HFF-Myc (cell line): ENCODE results near the gene BMPR1B.

Experiments used
- DNase-seq: peaks from one replicate; pipeline ENCODE4 v3.0.0-alpha.2; 2011; ENCODE audit warnings: low read depth; ENCODE audit errors: extremely low read depth
- H3K4me3 ChIP-seq: replicated peaks from 2 replicates; pipeline ENCODE4 v1.5.1; 2011; ENCODE audit warnings: low read depth, mild to moderate bottlenecking, control low read depth, low read length
- TF ChIP-seq, protein P1 (sequence below): IDR thresholded peaks from 2 replicates; pipeline ENCODE4 v1.5.1; 2012; ENCODE audit warnings: mild to moderate bottlenecking, low read depth, low read length, control low read depth; ENCODE audit errors: missing control alignments

Gene BMPR1B

DNA sequence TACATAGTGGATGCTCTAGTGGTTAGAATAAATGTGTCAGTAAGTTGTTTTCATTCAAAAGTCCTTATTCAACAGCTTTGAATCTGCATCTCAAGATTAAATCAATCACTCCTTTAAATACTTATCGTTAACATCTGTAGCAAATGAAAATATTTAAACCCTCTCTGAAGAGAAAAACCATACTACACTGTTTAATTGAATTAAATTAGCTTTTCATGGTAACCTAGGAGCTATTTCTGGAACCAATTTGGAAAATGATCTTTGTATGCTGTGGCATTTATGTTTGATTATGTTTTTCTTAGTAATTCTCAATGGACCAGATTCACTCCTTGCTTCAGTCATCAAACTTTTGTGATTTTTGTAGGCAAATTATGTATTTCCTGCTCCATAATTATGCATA lies 9.7 kb downstream of the BMPR1B start:
- no peak for DNase-seq
- no peak overlapping the region for H3K4me3 ChIP-seq
- TF ChIP-seq, protein P1, sequence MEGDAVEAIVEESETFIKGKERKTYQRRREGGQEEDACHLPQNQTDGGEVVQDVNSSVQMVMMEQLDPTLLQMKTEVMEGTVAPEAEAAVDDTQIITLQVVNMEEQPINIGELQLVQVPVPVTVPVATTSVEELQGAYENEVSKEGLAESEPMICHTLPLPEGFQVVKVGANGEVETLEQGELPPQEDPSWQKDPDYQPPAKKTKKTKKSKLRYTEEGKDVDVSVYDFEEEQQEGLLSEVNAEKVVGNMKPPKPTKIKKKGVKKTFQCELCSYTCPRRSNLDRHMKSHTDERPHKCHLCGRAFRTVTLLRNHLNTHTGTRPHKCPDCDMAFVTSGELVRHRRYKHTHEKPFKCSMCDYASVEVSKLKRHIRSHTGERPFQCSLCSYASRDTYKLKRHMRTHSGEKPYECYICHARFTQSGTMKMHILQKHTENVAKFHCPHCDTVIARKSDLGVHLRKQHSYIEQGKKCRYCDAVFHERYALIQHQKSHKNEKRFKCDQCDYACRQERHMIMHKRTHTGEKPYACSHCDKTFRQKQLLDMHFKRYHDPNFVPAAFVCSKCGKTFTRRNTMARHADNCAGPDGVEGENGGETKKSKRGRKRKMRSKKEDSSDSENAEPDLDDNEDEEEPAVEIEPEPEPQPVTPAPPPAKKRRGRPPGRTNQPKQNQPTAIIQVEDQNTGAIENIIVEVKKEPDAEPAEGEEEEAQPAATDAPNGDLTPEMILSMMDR = no peak

DNA sequence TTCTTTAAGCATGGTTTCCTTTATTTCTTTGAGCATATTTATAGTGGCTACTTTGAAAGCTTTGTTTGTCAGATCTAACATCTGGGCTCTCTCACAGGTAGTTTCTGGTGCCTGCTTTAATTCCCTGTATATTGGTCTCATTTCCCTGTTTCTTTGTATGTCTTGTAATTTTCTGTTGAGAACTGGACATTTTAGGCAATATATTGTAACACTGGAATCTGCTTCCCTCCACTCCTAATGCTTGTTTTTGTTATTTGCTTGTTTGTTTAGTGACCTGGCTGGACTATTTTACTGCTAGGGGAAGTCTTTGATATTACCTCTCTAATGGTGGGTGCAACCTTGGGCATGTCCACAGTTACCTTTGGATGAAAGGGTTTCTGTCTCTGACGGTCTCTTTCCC lies 25.0 kb downstream of the BMPR1B start:
- TF ChIP-seq, protein P1 = no peak
- DNase-seq = no peak
- no peak overlapping the region for H3K4me3 ChIP-seq

- no peak overlapping the region for H3K4me3 ChIP-seq
- no peak for DNase-seq
- TF ChIP-seq, protein P1 = no peak
These were observed 33.9 kb downstream of the BMPR1B start for GRCh38 chr4:94791701-94792100.

- TF ChIP-seq, protein P1 = no peak
- DNase-seq = no peak
These were observed 41.1 kb downstream of the BMPR1B start for GRCh38 chr4:94798808-94799207.

GRCh38 chr4:94801016-94801415 lies 43.3 kb downstream of the BMPR1B start:
- H3K4me3 ChIP-seq = no peak overlapping the region
- TF ChIP-seq, protein P1 = no peak
- no peak for DNase-seq

More at GRCh38 chr4:94798808-94799207, 41.1 kb downstream of the BMPR1B start:
- H3K4me3 ChIP-seq = no peak overlapping the region

DNA sequence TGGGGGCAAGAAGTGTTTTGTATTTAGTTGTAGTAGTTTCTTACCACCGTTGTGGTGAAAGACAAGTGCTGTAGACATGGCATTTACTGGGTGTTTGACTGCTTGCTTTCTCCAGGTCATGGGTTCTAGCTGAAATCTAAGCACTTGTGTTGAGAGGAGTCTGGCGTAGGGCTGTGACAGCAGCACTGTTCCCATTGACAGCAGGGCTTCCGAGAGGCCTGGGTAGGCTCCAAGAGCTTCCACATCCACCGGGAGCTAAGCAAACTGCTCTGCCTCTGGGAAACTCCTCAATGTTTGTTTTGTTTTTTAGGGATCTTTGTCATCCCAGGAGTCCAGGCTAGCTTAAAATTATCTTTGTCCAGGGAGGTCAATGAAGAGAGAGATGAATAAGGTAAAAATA lies 44.3 kb downstream of the BMPR1B start:
- no peak for DNase-seq
- TF ChIP-seq, protein P1 = no peak
- H3K4me3 ChIP-seq = no peak overlapping the region

GRCh38 chr4:94803181-94803580 lies 45.4 kb downstream of the BMPR1B start:
- no peak for DNase-seq

More at GRCh38 chr4:94803181-94803580, 45.4 kb downstream of the BMPR1B start:
- TF ChIP-seq, protein P1 = no peak
- H3K4me3 ChIP-seq = no peak overlapping the region
